Calu3 (cell line): ENCODE data around the gene OR10A5. TPM values are rescaled to one million over a fixed set of nuclear protein-coding genes. Genes with fewer than 3 reads are reported as not detected.
"Not testable (repeated sequence)": the region's sequence is repeated elsewhere in the genome, so short reads cannot be mapped to it uniquely, and the experiment has no call there.

Experiments
- Bru-seq: library from RNA; stranded (reverse); fragments of 400-500 nt; gene quantifications from one replicate; lab custom pipeline; 2021; lab: Mats Ljungman, UMichigan
- BruChase-seq, 2 experiments: library from RNA; stranded (reverse); fragments of 400-500 nt; gene quantifications; one replicate each; lab custom pipeline; 2021; lab: Mats Ljungman, UMichigan
- BruUV-seq: library from RNA; stranded (reverse); fragments of 400-500 nt; replicated peaks from 2 replicates; lab custom pipeline; 2021; lab: Mats Ljungman, UMichigan
- CTCF ChIA-PET: fragments of 300-600 bp; sonication (Branson Sonifier 250); formaldehyde crosslinking; loops from one replicate; lab custom pipeline; 2022; ENCODE audit warnings: antibody characterized with exemption; lab: Charles Lee
- DNase-seq: peaks from one replicate; pipeline ENCODE4 v3.0.0; 2022
- H3K27ac Mint-ChIP-seq: one replicate; pipeline ENCODE4 v1.8.0; 2022; ENCODE audit warnings: mixed read lengths; ENCODE audit not compliant: unreplicated experiment
- H3K27me3 Mint-ChIP-seq: one replicate; pipeline ENCODE4 v1.8.0; 2022; ENCODE audit warnings: mixed read lengths; ENCODE audit not compliant: unreplicated experiment
- H3K36me3 Mint-ChIP-seq: one replicate; pipeline ENCODE4 v1.8.0; 2022; ENCODE audit warnings: mild to moderate bottlenecking, moderate library complexity, mixed read lengths; ENCODE audit not compliant: insufficient read depth, unreplicated experiment
- H3K4me1 Mint-ChIP-seq: one replicate; pipeline ENCODE4 v1.8.0; 2022; ENCODE audit warnings: mild to moderate bottlenecking, low read depth, mixed read lengths; ENCODE audit not compliant: unreplicated experiment
- H3K4me3 Mint-ChIP-seq: one replicate; pipeline ENCODE4 v1.8.0; 2022; ENCODE audit warnings: mild to moderate bottlenecking, low read depth, moderate library complexity, mixed read lengths; ENCODE audit not compliant: unreplicated experiment
- H3K9me3 Mint-ChIP-seq: one replicate; pipeline ENCODE4 v1.8.0; 2022; ENCODE audit warnings: low read depth, mixed read lengths; ENCODE audit not compliant: unreplicated experiment
- intact Hi-C: fragments of 100-400 bp; cut with micrococcal nuclease; formaldehyde crosslinking; loops from one replicate; pipeline ENCODE4 v1.10.0; 2022; ENCODE audit not compliant: unreplicated experiment
- long read RNA-seq: library from polyadenylated mRNA; stranded (forward); transcript quantifications from one replicate; pipeline ENCODE4 v2.0.0, GENCODE V29; 2022
- total RNA-seq: library from RNA; stranded (reverse); gene quantifications from 2 replicates; pipeline ENCODE4 v1.2.3, GENCODE V29; 2022
- TF ChIP-seq, protein P1 (sequence below): fragments of 200-600 bp; IDR thresholded peaks from one replicate; pipeline ENCODE4 v1.8.0; 2022; ENCODE audit warnings: antibody characterized with exemption; ENCODE audit not compliant: unreplicated experiment

OR10A5 gene, protein sequence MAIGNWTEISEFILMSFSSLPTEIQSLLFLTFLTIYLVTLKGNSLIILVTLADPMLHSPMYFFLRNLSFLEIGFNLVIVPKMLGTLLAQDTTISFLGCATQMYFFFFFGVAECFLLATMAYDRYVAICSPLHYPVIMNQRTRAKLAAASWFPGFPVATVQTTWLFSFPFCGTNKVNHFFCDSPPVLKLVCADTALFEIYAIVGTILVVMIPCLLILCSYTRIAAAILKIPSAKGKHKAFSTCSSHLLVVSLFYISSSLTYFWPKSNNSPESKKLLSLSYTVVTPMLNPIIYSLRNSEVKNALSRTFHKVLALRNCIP
- total RNA-seq (not detected in 2 replicates), Bru-seq, nascent RNA (not detected), BruChase-seq, experiment 1, labeled RNA remaining after a 6-hour chase (not detected), BruChase-seq, experiment 2, labeled RNA remaining after a 2-hour chase (not detected)
- long read RNA-seq, result 0 reads

DNA sequence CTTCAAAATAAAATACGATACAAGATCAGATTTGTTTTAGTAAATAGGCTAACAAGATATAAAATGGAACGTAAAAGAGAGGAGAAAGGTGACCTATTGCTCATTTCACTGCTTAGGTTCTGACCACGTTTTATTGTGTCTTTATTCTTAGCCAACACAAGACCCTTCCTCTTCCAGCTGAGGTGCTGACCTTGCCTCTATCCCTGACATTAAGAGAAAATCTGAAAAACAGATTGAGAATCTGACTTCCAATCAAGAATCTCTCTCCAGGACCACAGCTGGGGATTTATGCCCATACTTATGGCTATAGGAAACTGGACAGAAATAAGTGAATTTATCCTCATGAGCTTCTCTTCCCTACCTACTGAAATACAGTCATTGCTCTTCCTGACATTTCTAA is at the start of gene OR10A5:
Gene OR10A5 (plus strand): TSS at position 301 of the 400 bp plus-strand sequence. CDS start 0 bp downstream, at position 301.
- H3K4me3 Mint-ChIP-seq, result no peak within 1 kb of the TSS
- H3K27ac Mint-ChIP-seq, result no peak within 1 kb of the TSS
- CTCF ChIA-PET, result no interaction called here
- TF ChIP-seq, protein P1, sequence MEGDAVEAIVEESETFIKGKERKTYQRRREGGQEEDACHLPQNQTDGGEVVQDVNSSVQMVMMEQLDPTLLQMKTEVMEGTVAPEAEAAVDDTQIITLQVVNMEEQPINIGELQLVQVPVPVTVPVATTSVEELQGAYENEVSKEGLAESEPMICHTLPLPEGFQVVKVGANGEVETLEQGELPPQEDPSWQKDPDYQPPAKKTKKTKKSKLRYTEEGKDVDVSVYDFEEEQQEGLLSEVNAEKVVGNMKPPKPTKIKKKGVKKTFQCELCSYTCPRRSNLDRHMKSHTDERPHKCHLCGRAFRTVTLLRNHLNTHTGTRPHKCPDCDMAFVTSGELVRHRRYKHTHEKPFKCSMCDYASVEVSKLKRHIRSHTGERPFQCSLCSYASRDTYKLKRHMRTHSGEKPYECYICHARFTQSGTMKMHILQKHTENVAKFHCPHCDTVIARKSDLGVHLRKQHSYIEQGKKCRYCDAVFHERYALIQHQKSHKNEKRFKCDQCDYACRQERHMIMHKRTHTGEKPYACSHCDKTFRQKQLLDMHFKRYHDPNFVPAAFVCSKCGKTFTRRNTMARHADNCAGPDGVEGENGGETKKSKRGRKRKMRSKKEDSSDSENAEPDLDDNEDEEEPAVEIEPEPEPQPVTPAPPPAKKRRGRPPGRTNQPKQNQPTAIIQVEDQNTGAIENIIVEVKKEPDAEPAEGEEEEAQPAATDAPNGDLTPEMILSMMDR, result no peak
- H3K9me3 Mint-ChIP-seq, result peaks cover 14% of the 10 kb centered on the region
- no peak for DNase-seq
- no TSS peak for BruUV-seq
- no peaks in the 10 kb centered on the region for H3K36me3 Mint-ChIP-seq
- H3K4me1 Mint-ChIP-seq, result peaks cover 5% of the 10 kb centered on the region
- intact Hi-C loops, result no loop called here
- peaks cover 31% of the 10 kb centered on the region for H3K27me3 Mint-ChIP-seq

DNA sequence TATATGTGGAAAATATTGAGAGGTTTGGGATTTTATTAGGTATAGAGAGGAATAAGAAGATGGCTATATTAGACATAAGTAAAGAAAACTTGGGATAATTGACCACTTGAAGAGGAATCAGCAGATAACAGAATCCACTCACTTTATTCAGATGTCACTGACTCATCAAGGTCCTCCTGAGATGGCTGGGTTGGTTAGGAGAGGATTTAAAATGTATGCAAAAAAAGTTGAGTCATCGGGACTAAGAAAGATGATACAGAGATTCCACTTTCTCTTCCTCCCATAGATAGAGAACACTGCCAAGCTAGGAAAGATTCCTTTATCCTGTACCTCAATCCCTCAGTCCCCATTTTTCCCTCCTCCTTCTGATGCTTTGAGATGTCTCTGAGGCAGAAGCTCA is 46.1 kb upstream of the OR10A5 start, which contains the start of gene OR6A2:
Gene OR6A2 (minus strand): TSS at position 288 of the 400 bp plus-strand sequence. CDS start 3,981 bp downstream, outside the sequence.
- H3K9me3 Mint-ChIP-seq, result no peaks in the 10 kb centered on the region
- no peak for DNase-seq
- intact Hi-C loops, result no loop called here
- CTCF ChIA-PET, result no interaction called here
- no peaks in the 10 kb centered on the region for H3K4me1 Mint-ChIP-seq
- TF ChIP-seq, protein P1, result no peak
- H3K27ac Mint-ChIP-seq, result no peak within 1 kb of the TSS
- H3K27me3 Mint-ChIP-seq, result peaks cover 15% of the 10 kb centered on the region
- H3K36me3 Mint-ChIP-seq, result no peaks in the 10 kb centered on the region
- BruUV-seq, result no TSS peak
- H3K4me3 Mint-ChIP-seq, result no peak within 1 kb of the TSS

DNA sequence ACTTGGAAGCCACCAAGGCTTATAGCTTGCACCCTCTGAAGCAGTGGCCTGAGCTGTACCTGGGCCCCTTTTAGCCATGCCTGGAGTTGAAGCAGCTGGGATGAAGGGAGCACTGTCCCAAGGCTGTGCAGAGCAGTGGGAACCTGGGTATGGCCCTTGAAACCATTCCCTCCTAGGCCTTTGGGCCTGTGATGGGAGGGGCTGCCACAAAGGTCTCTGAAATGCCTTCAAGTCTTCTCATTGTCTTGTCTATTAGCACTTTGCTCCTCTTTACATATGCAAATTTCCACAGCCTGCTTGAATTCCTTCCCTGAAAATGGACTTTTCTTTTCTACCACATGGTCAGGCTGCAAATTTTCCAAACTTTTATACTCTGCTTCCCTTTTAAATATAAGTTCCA is 44.4 kb upstream of the OR10A5 start:
- DNase-seq, H3K4me3 Mint-ChIP-seq, CTCF ChIA-PET, intact Hi-C loops, H3K36me3 Mint-ChIP-seq, H3K4me1 Mint-ChIP-seq, BruUV-seq, H3K27ac Mint-ChIP-seq, H3K9me3 Mint-ChIP-seq: not testable (repeated sequence)
- H3K27me3 Mint-ChIP-seq, result peaks cover 15% of the 10 kb centered on the region

DNA sequence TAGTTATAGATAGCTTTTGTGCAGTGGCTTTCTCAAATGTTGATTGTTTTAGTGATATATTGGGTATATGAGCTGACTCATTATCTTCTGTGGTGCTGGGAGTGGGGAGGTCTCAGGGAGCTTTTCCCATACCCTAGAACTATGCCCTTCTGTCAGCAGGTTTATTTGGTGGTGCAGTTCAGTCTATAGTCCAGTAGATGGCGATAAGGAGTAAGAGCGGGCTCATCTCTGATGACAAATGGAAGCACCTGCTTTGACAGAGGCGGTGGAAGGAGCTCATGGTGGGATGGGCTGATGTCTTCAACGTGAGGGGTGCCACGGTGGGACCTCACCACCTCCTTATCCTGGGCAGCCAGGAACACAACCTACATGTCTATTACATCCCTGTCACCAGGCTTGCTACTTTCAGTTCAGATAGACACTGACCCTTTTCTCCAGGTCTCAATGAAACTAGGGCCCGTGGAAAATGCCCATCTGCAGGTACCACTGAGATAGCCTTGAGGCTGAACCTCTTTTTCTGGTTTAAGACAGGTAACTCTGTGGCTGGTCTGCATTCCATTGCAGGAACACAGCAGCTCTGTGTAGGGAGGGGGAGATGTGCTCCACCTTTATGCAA is 33.0 kb upstream of the OR10A5 start:
- no peaks in the 10 kb centered on the region for H3K27me3 Mint-ChIP-seq
- H3K9me3 Mint-ChIP-seq, result peaks cover 2% of the 10 kb centered on the region
- TF ChIP-seq, protein P1, result peak; percentile 79
- CTCF ChIA-PET, result interaction anchor here (0.6 to 1.5 kb wide), 3 partner anchors 12 to 466 kb away, joined by 3 to 7 read pairs (median 4); no protein-coding TSS in a partner anchor
- intact Hi-C loops, result loop anchor here (1.0 kb wide), 1 partner anchor 466 kb away; no protein-coding TSS in a partner anchor
- H3K4me1 Mint-ChIP-seq, result no peaks in the 10 kb centered on the region
- no peak overlapping the region for H3K27ac Mint-ChIP-seq
- no peak overlapping the region for H3K4me3 Mint-ChIP-seq
- peak; percentile 29 for DNase-seq
- no peaks in the 10 kb centered on the region for H3K36me3 Mint-ChIP-seq
- no TSS peak for BruUV-seq
